ENCODE data around the gene RIOX2. TPM values are rescaled to one million over a fixed set of nuclear protein-coding genes. Genes with fewer than 3 reads are reported as not detected.

RIOX2 gene
- total RNA-seq, 4 donors from 2014 or later: 22.3 to 32.0 (median 24.4) TPM

DNA sequence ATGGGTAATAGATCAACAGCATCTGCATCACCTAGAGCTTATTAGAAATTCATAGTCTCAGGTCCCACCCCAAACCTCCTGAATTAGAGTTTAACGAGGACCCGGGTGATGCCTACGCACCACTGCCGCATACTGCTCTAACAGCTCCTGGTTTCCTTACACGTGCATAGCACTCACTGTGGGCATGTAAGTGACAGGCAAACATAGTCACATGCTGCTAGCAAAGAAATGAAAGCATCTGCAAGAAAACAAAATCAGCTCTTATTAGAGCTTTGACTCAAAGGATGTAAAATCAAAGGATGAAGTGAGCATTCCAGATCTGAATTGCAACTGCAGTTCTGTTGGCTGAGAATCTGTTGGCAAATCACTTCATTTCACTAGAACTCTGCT is 19.1 kb upstream of the RIOX2 start:
- no peak for ATAC-seq
- H3K27ac ChIP-seq: no peak overlapping the region
- no peaks in the 10 kb centered on the region for H3K27me3 ChIP-seq
- no peaks in the 10 kb centered on the region for H3K9me3 ChIP-seq
- no peak overlapping the region for H3K4me3 ChIP-seq
- no peaks in the 10 kb centered on the region for H3K4me1 ChIP-seq
- no peaks in the 10 kb centered on the region for H3K36me3 ChIP-seq
- TF ChIP-seq POLR2A (IDR thresholded peaks at IDR 0.05) (no peak), POLR2AphosphoS5 (IDR thresholded peaks at IDR 0.05) (no peak), EP300 (IDR thresholded peaks at IDR 0.05) (no peak)
- TF ChIP-seq, protein P1, sequence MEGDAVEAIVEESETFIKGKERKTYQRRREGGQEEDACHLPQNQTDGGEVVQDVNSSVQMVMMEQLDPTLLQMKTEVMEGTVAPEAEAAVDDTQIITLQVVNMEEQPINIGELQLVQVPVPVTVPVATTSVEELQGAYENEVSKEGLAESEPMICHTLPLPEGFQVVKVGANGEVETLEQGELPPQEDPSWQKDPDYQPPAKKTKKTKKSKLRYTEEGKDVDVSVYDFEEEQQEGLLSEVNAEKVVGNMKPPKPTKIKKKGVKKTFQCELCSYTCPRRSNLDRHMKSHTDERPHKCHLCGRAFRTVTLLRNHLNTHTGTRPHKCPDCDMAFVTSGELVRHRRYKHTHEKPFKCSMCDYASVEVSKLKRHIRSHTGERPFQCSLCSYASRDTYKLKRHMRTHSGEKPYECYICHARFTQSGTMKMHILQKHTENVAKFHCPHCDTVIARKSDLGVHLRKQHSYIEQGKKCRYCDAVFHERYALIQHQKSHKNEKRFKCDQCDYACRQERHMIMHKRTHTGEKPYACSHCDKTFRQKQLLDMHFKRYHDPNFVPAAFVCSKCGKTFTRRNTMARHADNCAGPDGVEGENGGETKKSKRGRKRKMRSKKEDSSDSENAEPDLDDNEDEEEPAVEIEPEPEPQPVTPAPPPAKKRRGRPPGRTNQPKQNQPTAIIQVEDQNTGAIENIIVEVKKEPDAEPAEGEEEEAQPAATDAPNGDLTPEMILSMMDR (IDR thresholded peaks at IDR 0.05): no peak
- WGBS, 2 donors (ENCODE audit: low coverage in 1 of 2): 75 to 90% methylated on average over 3 to 4 of the region's 5 CpGs

DNA sequence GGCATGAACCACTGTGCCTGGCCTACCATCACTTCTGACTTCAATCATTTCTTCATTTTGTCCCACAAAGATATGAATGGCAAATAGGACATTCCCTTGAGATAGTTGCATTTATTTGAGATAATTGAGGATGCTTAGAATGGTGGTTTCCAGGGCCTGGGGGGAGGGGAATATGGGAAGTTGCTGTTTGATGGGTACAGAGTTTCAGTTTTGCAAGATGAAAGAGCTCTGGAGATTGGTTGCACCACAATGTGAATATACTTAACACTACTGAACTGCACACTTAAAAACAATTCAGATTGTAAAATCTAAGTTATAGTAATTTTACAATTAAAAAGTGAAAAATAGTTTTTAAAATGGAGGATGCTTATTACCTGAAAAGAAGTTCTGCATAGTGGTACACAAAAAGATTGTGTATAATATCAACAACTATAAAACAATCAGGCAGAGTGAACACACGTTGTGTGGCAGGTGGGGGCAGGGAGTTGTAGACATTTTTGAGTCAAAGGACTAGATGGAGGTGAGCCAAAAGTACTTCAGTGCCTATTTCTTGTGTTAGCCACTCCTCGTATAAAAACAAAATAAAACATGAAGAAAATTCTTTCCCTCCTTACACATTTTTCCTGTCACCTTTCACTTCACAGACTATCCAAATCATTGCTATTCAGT is 18.5 kb upstream of the RIOX2 start:
- H3K27me3 ChIP-seq: no peaks in the 10 kb centered on the region
- no peak overlapping the region for H3K27ac ChIP-seq
- no peaks in the 10 kb centered on the region for H3K36me3 ChIP-seq
- H3K4me3 ChIP-seq: no peak overlapping the region
- ATAC-seq: no peak
- no peaks in the 10 kb centered on the region for H3K9me3 ChIP-seq
- TF ChIP-seq POLR2A (IDR thresholded peaks at IDR 0.05): no peak
- TF ChIP-seq EP300 (IDR thresholded peaks at IDR 0.05): no peak
- TF ChIP-seq POLR2AphosphoS5 (IDR thresholded peaks at IDR 0.05): no peak
- TF ChIP-seq, protein P1 (IDR thresholded peaks at IDR 0.05): no peak
- H3K4me1 ChIP-seq: no peaks in the 10 kb centered on the region
- WGBS, 2 donors (ENCODE audit: low coverage in 1 of 2): 38 to 43% methylated on average over 2 of the region's 2 CpGs

DNA sequence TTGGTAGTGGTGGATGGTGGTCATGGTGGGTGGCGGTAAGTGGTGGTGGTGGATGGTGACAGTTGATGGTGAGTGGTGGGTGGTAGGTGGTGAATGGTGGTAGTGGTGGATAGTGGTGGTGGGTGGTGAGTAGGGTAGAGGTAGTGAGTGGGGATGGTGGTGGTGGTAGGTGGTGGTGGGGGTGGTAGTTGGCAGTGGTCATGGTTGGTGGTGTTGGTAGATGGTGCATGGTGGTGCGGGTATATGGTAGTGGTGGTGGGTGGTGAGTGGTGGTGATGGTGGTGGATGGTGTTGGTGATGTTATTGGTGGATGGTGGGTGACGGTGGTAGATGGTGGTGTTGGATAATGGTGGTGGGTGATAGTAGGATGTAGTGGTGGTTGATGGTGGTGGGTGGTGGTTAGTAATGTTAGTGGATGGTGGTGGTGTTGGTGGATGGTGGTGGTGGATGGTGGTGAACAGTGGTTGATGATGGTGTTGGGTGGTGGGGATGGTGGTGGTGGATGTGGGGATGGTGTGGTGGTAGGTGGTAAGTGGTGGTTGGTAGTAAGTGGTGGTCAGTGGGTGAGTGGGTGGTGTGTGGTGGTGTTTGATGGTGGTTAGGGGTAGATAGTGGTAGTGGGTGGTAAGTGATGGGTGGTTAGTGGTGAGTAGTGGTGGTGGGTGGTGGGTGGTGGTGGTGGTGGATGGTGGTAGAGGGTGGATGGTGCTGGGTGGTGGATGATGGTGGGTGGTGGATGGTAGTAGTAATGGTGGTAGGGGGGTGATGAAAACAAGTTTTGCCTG is 16.7 kb upstream of the RIOX2 start:
- WGBS, 2 donors (ENCODE audit: low coverage in 1 of 2): 97 to 99% methylated on average over 3 of the region's 3 CpGs
- H3K36me3 ChIP-seq: no peaks in the 10 kb centered on the region
- H3K27me3 ChIP-seq: no peaks in the 10 kb centered on the region
- H3K4me1 ChIP-seq: peaks cover 0 to 4% (median 2%) of the 10 kb centered on the region in 3 donors
- ATAC-seq: peak; percentile 26
- no peak overlapping the region for H3K27ac ChIP-seq
- TF ChIP-seq EP300 (IDR thresholded peaks at IDR 0.05): no peak
- no peak for TF ChIP-seq POLR2AphosphoS5 (IDR thresholded peaks at IDR 0.05)
- TF ChIP-seq POLR2A (IDR thresholded peaks at IDR 0.05): no peak
- TF ChIP-seq, protein P1 (IDR thresholded peaks at IDR 0.05): no peak
- no peak overlapping the region for H3K4me3 ChIP-seq
- no peaks in the 10 kb centered on the region for H3K9me3 ChIP-seq

DNA sequence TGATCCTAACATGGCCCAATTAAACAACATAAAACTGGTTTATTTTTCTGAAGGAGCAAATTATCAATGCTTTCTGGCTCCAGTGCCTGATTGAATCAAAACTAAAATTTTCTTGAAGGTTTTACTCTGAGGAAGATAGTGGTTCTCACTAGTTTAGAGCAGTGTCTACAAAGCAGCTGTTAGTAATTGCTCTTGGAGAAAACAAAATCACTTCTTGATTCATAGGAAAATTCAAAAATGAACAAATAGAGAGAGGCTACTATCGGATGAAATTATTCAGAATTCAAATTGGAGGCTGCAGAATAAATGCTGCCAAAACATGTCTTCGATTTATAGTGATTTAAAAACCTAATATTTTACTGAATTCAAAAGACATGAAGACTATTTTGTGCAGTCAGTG is 15.1 kb upstream of the RIOX2 start:
- Histone ChIP-seq H3K9me3 (no peaks in the 10 kb centered on the region), H3K36me3 (no peaks in the 10 kb centered on the region), H3K27ac (no peak overlapping the region), H3K4me1 (peaks cover 0 to 21% (median 11%) of the 10 kb centered on the region in 3 donors), H3K4me3 (no peak overlapping the region), H3K27me3 (no peaks in the 10 kb centered on the region)
- 54 to 87% methylated on average over 2 of the region's 2 CpGs for WGBS, 2 donors (ENCODE audit: low coverage in 1 of 2)
- TF ChIP-seq POLR2AphosphoS5 (IDR thresholded peaks at IDR 0.05) (no peak), POLR2A (IDR thresholded peaks at IDR 0.05) (no peak), EP300 (IDR thresholded peaks at IDR 0.05) (no peak)
- TF ChIP-seq, protein P1 (IDR thresholded peaks at IDR 0.05): no peak
- ATAC-seq: no peak

All from gastroesophageal sphincter (tissue), 4 donors.